NCI-H748 treated with DMSO at 0.1 percent for 48 hours (cell line): ENCODE data around the gene COX4I2.
A peak's percentile ranks its signal among the peaks of the same experiment; 100 is the strongest.
"Not testable (repeated sequence)": the region's sequence is repeated elsewhere in the genome, so short reads cannot be mapped to it uniquely, and the experiment has no call there.

Experiments used
- DNase-seq: peaks from one replicate; lab custom pipeline; 2025; lab: John Stamatoyannopoulos, UW

Gene COX4I2

DNA sequence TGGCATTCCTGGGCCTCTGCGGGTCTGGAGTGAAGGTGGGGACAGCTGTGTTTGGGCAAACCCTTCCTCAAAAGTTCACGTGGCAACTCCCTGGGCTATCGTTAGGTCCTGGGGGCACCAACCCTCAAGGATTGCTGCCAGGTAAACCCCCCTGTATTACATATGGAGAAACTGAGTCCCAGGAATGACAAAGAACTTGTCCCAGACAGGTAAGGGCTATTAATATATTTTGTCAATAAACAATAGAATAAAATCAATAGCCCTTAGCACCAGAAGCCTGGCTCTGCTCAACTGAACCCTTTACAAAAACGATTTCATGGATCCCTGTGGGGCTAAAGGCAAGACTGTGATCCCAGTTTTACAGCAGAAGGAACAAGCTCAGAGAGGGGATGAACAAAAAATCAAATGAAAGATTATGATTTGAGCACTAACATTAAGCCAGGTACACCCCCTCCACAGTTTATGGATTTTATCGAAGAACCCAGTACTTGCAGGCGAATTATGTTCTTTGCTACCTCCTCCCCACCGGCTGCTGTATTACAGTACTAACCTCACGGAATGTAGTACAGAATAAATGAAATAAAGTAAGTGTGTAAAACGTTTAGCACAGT lies 30.0 kb upstream of the COX4I2 start:
- DNase-seq = no peak

DNA sequence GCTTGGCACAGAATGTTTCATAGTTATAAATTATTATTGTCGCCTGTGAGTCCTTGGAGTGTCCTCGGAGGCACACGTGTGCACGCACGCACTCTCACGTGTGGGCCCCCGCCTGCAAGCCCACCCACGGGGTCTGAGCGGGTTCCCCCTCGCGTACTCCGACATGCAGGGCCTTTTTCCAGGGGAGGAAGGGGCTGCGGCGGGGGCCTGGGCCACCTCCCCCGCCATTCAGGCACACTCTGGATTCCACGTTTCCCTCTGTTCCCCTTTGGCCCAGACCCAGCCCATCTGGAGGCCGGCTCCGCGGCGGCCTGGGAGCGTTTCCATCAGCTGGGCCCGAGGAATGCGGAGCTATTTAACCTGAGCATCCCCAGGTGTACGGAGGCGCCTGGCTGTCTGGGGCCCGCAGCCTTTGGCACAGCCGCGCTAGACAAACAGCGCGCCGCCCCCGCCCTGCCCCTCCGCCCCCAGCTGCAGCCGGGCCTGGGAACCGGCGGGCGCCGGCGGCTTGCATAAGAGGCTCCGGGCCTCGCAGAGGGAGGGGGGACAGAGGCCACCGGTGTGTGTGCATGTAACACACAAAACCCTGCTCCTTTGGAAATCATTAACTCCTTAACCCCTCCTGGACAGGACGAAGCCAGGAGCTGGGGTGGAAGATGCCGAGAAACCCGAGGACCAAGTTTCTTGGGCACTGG lies 29.3 kb upstream of the COX4I2 start:
- DNase-seq = peak; percentile 83

DNA sequence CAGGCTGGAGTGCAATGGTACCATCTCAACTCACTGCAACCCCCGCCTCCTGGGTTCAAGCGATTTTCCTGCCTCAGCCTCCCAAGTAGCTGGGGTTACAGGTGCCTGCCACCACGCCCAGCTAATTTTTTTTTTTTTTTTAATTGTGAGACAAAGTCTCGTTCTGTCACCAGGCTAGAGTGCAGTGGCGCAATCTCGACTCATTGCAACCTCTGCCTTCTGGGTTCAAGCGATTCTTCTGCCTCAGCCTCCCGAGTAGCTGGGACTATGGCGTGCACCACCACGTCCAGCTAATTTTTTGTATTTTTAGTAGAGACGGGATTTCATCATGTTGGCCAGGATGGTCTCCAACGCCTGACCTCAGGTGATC lies 25.5 kb upstream of the COX4I2 start:
- DNase-seq = not testable (repeated sequence)

DNA sequence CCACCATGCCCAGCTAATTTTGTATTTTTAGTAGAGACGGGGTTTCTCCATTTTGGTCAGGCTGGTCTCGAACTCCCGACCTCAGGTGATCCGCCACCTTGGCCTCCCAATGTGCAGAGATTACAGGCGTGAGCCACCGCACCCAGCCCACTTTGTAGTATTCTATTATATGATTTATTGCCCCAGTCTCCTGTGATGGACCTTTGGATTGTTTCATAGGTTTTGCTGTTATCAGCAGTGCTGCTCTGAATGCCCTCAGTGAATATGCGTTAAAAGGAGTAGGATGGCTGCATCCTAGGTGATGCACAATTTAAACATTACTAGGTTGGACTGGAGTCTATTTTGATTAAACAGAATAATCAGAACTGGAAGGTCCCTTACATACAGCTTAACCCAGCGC lies 22.3 kb upstream of the COX4I2 start:
- DNase-seq = no peak

DNA sequence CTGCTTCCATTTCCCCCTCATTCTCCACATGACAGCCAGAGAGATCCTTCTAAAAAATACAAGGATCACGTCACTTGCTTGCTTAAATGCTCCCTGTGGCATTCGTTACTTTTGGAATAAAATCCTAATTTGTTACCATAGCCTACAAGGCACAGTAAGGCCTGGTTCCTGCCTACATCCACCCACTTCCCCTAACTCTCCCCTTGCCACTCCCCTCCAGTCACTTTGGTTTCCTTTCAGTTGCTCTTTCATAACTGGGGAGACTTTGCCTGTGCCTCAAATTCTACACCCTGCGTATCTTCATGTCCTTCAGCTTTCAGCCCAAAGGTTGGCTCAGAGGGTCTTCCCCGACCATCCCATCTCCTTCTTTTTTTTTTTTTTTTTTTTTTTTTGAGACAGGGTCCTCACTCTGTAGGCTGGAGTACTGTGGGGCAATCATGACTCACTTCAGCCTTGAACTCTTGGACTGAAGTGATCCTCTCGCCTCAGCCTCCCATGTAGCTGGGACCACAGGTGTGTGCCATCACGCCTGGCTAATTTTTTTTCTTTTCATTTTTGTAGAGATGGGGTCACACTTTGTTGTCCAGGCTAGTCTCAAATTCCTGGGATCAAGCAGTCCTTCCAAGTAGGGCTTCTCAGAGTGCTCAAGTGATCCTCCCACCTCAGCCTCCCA lies 20.1 kb upstream of the COX4I2 start:
- DNase-seq = no peak

DNA sequence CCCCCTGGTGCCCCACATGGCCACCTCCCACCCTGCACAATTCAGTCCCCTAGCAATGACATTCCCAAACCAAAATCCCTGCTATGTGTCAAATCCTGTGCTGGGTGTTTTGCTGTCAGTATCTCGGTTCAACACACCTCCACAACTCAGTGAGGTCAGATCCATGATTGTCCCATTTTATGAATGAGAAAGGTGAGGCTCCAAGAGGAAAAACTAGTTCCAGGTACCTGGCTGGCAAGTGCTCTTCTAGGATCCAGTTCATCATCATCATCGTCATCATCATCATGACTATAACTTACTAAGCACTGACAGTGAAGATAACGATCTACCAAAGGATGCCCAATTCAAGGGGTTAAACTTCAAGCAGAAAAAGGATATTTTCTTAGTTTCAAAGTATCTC lies 17.5 kb upstream of the COX4I2 start:
- DNase-seq = no peak

DNA sequence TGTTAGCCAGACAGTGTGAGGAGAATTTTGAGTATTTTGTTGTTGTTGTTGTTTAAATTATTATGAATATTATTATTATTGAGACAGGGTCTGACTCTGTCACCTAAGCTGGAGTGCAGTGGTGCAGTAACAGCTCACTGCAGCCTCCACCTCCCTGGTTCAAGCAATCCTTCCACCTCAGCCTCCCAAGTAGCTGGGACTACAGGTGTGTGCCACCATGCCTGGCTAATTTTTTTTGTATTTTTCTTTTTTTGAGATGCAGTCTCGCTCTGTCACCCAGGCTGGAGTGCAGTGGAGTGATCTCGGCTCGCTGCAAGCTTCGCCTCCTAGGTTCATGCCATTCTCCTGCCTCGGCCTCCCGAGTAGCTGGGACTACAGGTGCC lies 14.6 kb upstream of the COX4I2 start:
- DNase-seq = not testable (repeated sequence)

DNA sequence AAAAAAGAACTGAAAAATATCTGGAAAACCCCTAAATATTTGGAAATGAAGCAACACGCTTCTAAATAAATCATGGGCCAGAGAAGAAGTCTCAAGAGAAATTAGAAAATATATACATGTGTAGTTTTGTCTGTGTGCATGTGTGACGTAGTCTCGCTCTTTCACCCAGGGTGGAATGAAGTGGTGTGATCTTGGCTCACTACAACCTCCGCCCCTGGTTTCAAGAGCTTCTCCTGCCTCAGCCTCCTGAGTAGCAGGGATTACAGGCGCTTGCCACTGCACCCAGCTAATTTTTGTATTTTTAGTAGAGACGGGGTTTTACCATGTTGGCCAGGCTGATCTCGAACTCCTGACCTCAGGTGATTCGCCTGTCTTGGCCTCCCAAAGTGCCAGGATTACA lies 11.2 kb upstream of the COX4I2 start:
- not testable (repeated sequence) for DNase-seq

DNA sequence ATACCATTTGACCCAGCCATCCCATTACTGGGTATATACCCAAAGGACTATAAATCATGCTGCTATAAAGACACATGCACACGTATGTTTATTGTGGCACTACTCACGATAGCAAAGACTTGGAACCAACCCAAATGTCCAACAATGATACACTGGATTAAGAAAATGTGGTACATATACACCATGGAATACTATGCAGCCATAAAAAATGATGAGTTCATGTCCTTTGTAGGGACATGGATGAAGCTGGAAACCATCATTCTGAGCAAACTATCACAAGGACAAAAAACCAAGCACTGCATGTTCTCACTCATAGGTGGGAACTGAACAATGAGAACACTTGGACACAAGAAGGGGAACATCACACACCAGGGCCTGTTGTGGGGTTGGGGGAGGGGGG lies 9.7 kb upstream of the COX4I2 start:
- DNase-seq = not testable (repeated sequence)

DNA sequence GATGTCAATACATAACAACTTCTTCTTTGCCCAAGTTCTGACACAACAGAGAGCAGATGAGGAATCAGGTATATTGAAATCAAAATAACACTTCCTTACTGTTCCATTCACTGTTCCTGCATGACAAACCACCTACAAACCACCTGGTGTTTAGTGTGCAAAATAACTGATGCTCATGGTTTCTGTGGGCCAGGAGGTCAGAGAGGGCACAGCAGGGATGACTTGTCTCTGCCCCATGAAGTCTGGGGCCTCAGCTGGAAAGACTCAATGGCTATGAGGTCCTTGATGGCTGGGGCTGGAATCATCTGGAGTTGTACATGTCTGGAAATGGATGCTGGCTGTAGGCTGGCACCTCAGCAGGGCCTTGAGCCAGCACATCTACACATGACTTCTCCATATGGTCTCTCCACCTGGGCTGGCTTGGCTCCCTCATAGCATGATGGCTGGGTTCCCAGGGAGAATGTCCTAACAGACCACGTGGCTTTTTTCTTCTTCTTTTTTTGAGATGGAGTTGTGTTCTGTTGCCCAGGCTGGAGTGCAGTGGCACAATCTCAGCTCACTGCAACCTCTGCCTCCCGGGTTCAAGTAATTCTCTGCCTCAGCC lies 7.4 kb upstream of the COX4I2 start:
- no peak for DNase-seq

DNA sequence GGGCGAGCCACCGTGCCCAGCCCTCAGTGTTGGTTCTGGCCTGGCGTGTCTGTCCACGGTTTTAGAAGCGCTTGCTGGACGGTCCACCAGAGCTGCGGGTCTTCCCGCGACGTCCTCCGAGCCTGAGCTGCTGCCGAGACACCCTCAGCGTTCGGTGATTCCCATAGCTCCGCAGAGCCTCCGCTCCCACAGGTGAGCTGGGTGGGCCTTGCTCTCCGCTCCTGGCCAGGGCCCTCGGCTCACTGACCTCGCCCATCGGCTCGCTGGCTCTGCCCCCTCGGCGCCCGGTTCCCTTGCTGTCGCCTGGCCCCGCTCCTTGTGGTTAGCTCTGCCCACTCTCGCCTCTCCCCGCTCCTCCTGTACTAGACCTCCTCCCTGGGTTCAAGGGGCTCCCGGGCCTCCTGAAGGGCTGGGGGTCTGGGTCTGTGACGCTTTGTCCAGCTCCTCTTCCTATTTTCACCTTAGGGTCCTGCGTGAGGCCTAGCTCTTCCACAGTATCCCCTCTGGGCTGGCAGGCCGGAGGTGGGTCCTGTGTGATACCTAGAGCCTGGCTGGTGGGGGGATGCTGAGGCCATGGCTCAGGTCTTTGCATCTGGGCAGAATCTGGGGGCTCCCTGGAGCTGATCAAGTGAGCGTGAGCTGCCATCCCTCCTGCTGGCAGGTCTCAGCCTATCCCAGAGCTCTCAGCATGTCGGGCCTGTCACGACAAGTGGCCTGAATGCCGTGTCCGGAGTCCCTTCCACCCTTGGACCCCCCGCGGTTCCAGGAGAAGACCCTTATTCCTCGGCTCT lies 5.0 kb upstream of the COX4I2 start:
- DNase-seq = no peak

DNA sequence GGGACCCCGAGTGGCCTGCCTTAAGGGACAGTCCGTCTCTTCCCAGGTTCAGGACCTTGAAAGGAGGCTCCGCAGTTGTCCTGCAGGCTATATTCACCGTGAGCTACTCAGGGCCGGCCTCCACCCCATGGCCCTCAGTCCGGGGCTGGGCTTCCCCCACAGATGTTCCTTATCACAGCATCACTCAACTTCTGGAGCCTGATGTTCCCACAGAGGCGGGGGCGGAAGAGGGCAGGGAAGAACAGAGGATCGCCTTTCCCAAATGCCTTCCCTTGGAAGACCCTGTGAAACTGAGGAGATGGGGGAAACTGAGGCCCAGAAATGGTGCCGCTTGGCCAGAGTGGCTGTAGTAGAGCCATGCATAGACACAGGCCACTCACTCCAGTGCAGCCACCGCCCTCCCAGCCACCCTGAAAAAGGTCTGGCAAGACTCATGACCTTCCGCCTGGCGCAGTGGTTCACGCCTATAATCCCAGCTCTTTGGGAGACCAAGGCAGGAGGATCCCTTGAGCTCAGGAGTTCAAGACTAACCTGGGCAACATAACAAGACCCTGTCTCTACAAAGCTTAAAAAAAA lies 4.3 kb upstream of the COX4I2 start:
- no peak for DNase-seq

DNA sequence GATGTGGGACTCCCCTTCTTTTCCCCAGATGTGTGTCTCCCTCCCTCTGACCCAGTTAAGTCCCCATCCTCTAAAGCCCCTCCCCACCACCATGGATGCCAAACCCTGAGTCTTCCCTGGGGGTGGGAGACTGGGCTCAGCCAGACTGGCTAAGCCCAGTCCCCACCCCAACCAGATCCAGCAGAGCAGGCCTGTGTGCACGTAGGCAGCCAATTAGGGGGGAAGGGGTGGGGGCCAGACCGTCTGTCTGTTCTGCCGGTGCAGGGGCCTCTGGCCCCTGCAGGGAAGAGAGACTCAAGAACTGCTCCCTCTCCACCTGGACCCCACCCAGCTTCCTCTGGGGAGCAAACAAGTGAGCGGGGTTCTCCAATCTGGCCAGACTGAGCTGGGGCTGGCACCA lies 605 bp downstream of the COX4I2 start:
- no peak for DNase-seq

DNA sequence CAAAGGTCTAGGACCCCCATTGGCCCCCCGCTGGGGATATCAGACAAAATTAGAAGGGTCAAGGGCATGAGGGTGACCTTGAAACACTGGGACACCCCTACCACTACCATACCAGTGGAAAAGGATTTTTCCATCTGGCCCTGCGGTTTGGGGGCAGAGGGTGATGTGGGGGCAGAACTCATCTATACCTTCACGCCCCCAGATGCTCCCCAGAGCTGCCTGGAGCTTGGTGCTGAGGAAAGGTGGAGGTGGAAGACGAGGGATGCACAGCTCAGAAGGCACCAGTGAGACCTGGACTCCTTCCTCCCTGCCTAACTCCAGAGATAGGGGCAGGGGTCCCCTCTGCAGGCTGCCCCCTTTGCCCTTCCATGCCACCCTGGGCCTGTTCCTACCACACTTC lies 1.1 kb downstream of the COX4I2 start:
- no peak for DNase-seq

DNA sequence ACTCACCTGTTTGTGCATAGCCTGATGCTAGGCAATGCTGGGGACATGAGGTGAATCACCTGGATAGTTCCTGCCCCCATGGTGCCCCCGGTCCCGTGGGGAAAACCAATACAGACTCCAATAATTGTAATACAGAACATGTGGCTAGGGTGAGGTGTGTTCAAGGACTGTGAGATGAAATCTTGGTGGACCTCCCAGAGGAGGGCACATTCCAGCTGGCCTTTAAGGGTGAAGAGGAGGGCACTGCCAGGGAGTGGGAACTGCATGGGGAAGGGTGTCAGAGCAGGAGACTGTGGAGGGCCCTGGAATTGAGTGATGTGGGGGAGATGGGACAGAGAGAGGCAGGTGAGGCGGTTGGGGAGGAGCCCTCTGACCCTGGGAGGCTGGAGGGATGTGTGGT lies 2.5 kb downstream of the COX4I2 start:
- DNase-seq = no peak

DNA sequence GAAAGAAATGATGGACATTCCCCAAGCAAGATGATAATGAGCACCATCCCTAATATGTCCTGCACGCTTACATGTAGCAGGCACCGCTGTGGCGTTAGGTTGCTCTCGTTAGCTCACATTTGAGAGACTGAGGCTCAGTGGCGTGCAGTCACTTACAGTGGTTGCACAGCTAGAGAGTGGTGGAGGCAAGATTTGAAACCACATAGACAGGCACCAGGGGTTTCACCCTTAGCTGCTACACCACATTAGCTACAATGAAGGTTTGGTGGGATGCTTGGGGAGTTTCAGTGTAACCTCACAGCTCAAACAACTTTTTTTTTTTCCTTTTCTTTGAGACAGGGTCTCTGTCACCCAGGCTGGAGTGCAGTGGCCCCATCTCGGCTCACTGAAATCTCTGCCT lies 3.7 kb downstream of the COX4I2 start:
- no peak for DNase-seq

DNA sequence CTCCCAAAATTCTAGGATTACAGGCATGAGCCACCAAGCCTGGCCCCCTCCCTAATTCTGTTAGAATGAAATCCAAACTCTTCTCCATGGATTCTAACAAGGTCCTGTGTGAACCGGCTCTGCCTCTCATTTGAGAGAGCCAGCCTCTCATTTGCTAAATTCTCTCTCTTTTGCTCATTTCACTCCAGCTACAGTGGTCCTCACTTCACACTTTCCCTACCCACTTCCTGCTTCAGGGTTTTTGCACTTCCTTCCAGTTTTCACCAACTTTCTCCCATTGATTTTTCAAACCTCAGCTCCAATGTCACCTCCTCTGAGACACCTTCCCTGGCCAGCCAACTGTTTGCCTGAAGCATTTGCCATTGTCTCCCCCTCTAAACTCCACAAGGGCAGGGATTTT lies 5.1 kb downstream of the COX4I2 start:
- no peak for DNase-seq

DNA sequence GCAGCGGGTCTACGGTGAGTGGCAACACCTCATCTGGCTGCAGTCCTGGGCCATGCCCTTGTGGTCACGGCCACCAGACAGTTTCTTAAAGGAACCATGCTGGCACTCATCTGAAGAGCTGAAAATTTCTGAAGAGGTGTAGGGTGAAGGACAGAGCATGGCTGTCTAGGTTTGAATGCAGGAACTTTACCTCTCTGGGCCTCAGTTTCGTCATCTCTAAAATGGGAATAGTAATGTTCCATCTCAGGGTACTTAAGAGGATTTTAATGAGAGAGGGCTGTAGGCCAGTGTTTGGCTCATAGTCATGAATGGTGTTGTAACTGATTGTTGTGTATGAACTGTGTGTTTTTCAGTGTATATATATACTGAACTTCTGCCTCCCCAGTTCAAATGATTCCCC lies 5.8 kb downstream of the COX4I2 start:
- DNase-seq = no peak

DNA sequence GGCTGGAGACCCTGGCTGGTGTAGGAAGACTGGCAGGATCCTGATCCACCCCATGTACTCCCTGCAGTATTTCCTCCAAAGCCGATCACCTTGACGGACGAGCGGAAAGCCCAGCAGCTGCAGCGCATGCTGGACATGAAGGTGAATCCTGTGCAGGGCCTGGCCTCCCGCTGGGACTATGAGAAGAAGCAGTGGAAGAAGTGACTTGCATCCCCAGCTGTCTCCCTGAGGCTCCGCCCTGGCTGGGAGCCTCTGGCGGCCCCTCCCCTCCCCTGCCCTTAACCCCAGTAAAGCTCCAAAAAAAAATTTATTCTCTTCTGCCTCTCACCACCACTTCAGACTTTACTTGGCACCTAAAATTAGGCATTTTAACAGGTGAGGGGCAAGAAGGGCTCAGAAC lies 7.0 kb downstream of the COX4I2 start:
- no peak for DNase-seq

DNA sequence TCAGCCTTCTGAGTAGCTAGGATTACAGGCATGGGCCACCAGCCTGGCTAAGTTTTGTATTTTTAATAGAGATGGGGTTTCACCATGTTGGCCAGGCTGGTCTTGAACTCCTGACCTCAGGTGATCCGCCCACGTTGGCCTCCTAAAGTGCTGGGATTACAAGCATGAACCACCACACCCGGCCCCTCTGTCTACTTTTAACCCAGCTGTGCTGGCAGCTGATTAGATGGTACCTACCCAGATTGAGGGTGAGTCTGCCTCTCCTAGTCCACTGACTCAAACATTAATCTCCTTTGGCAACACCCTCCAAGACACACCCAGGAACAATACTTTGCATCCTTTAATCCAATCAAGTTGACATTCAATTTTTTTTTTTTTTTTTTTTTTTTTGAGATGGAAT lies 10.4 kb downstream of the COX4I2 start:
- DNase-seq = not testable (repeated sequence)

DNA sequence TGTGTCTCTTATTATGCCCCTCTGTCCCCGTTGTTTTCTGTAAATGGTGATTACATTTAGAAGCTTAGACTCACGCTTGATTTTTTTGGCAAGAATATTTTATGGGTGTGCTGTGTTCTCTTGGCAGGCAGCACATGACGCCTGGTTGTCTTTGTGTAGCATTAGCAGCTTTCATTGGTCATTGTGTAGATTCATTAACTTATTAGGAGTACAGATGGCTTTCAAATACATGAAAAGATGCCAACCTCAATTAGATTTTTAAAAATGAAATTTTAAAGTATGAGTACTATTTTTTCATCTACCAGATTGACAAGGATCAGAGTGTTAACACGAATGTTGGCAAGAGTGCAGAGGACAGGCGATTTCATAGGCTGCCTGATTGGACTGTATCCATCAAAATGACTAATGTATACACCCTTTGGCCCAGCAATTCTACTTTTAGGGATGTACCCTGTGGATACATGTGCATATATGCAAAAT lies 15.2 kb downstream of the COX4I2 start:
- DNase-seq = no peak

DNA sequence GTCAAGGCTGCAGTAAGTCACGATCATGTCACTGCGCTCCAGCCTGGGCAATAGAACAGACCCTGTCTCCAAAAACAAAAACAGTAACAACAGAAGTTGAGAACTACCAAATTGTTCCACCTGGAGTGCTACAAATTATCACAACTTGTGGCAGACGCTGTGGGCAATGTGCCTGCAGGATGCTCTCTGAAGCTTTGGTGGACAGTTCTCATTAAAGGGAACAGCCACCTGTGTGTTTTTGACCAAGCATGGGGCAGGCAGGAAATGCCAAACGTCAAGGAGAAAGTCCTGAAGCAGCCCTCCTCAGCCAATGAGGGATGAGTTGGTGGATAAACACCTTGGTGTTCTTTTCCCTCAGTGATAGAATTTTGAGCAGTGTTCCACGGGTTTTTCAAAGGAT lies 15.8 kb downstream of the COX4I2 start:
- DNase-seq = no peak
